ENCODE results near the gene RNF114. TPM values are rescaled to one million over a fixed set of nuclear protein-coding genes. Genes with fewer than 3 reads are reported as not detected.

RNF114 gene
- polyA plus RNA-seq (41.0 to 61.2 TPM (median 58.4 TPM) in 3 replicates), polyA minus RNA-seq (30.7 to 49.3 TPM (median 32.4 TPM) in 3 replicates)
- 26.6 TPM for polyA plus RNA-seq (2011; ENCODE audit: low read depth)
- 44.0 and 51.7 TPM in 2 replicates for polyA plus RNA-seq (2011; cell fraction: cytosol; rRNA removed)
- polyA plus RNA-seq (2011; cell fraction: nucleus; rRNA removed), result 53.4 and 56.8 TPM in 2 replicates
- polyA plus RNA-seq (2012; ENCODE audit: low replicate concordance), result 39.7 and 52.4 TPM in 2 replicates
- 56.6 TPM for polyA minus RNA-seq (2011; cell fraction: cytosol; rRNA and poly(A)+ RNA removed)
- 16.2 and 25.1 TPM in 2 replicates for polyA minus RNA-seq (2011; cell fraction: nucleus; rRNA and poly(A)+ RNA removed)

GRCh38 chr20:49936153-49937026, at the start of gene RNF114:
Gene RNF114 (plus strand): TSS chr20:49936397. CDS start chr20:49936413, 16 bp downstream.
- Histone ChIP-seq H3K36me3 (ENCODE audit: control insufficient read depth in 2 of 2, extremely low read depth in 1 of 2, insufficient read depth in 2 of 2, low read length in 2 of 2) (peaks cover 6 to 16% of the 10 kb centered on the region in 2 experiments), H3K9me1 (ENCODE audit: control insufficient read depth, extremely low read depth, insufficient read depth, low read length) (peaks cover 2% of the 10 kb centered on the region), H3K4me3 (ENCODE audit: control insufficient read depth in 2 of 3, extremely low read depth in 1 of 3, insufficient read depth in 2 of 3, low read depth in 1 of 3, low read length in 3 of 3) (peak within 1 kb of the TSS; percentile 62 to 95 (median 75)), H3K27ac (ENCODE audit: control insufficient read depth, insufficient read depth, low read length) (peak within 1 kb of the TSS; percentile 57), H3K9me3 (ENCODE audit: control insufficient read depth, low read depth, low read length) (no peaks in the 10 kb centered on the region), H2AFZ (ENCODE audit: control insufficient read depth, low read length) (peak within 1 kb of the TSS; percentile 81), H3K9ac (ENCODE audit: control insufficient read depth, extremely low read depth, insufficient read depth, low read length) (peak within 1 kb of the TSS; percentile 78), H3K79me2 (ENCODE audit: control insufficient read depth, insufficient read depth, low read length) (peaks cover 50% of the 10 kb centered on the region), H3K4me2 (ENCODE audit: control insufficient read depth, extremely low read depth, insufficient read depth, low read depth, low read length) (peak within 1 kb of the TSS; percentile 95), H3K27me3 (ENCODE audit: control insufficient read depth, extremely low read depth, insufficient read depth, low read length) (no peaks in the 10 kb centered on the region), H4K20me1 (ENCODE audit: control insufficient read depth, extremely low read depth, insufficient read depth, low read length) (peaks cover 5% of the 10 kb centered on the region), H3K4me1 (ENCODE audit: control insufficient read depth, extremely low read depth, insufficient read depth, low read length) (peaks cover 18% of the 10 kb centered on the region)
- no peak for FAIRE-seq
- DNase-seq (ENCODE audit: low read depth, low spot score), result no peak
- dilution Hi-C loops (cut with MboI; ENCODE audit: extremely low pct_ligation_motif_present, low sequenced_read_pairs), result no loop called here
- TF ChIP-seq EZH2 (IDR thresholded peaks at IDR 0.05; ENCODE audit: low read length), result no peak
- TF ChIP-seq CTCF (optimal IDR thresholded peaks at IDR 0.05 in 1 of 3, IDR thresholded peaks at IDR 0.05 in 1 of 3, conservative IDR thresholded peaks at IDR 0.05 in 1 of 3; ENCODE audit: extremely low read depth in 1 of 3, insufficient read depth in 2 of 3, low read length in 3 of 3), result no peak

- no peaks in the 10 kb centered on the region for H3K4me1 ChIP-seq (ENCODE audit: control insufficient read depth, extremely low read depth, insufficient read depth, low read length)
- H3K27ac ChIP-seq (ENCODE audit: control insufficient read depth, insufficient read depth, low read length), result no peak overlapping the region
- no peak overlapping the region for H3K9ac ChIP-seq (ENCODE audit: control insufficient read depth, extremely low read depth, insufficient read depth, low read length)
- peaks cover 12 to 16% of the 10 kb centered on the region in 2 experiments for H3K36me3 ChIP-seq (ENCODE audit: control insufficient read depth in 2 of 2, extremely low read depth in 1 of 2, insufficient read depth in 2 of 2, low read length in 2 of 2)
- H3K9me3 ChIP-seq (ENCODE audit: control insufficient read depth, low read depth, low read length), result no peaks in the 10 kb centered on the region
- no peak overlapping the region for H3K4me2 ChIP-seq (ENCODE audit: control insufficient read depth, extremely low read depth, insufficient read depth, low read depth, low read length)
- H4K20me1 ChIP-seq (ENCODE audit: control insufficient read depth, extremely low read depth, insufficient read depth, low read length), result no peaks in the 10 kb centered on the region
- dilution Hi-C loops (cut with MboI; ENCODE audit: extremely low pct_ligation_motif_present, low sequenced_read_pairs), result no loop called here
- TF ChIP-seq EZH2 (IDR thresholded peaks at IDR 0.05; ENCODE audit: low read length), result no peak
- TF ChIP-seq CTCF (optimal IDR thresholded peaks at IDR 0.05 in 1 of 3, IDR thresholded peaks at IDR 0.05 in 1 of 3, conservative IDR thresholded peaks at IDR 0.05 in 1 of 3; ENCODE audit: extremely low read depth in 1 of 3, insufficient read depth in 2 of 3, low read length in 3 of 3), result no peak
- no peak overlapping the region for H2AFZ ChIP-seq (ENCODE audit: control insufficient read depth, low read length)
- DNase-seq (ENCODE audit: low read depth, low spot score), result no peak
- H3K4me3 ChIP-seq (ENCODE audit: control insufficient read depth in 2 of 3, extremely low read depth in 1 of 3, insufficient read depth in 2 of 3, low read depth in 1 of 3, low read length in 3 of 3), result no peak overlapping the region
- H3K9me1 ChIP-seq (ENCODE audit: control insufficient read depth, extremely low read depth, insufficient read depth, low read length), result no peaks in the 10 kb centered on the region
- H3K27me3 ChIP-seq (ENCODE audit: control insufficient read depth, extremely low read depth, insufficient read depth, low read length), result no peaks in the 10 kb centered on the region
- no peaks in the 10 kb centered on the region for H3K79me2 ChIP-seq (ENCODE audit: control insufficient read depth, insufficient read depth, low read length)
- no peak for FAIRE-seq
These were observed 49.5 kb upstream of the RNF114 start for GRCh38 chr20:49886571-49887213.
